HL-60 (cell line): Measurements from ENCODE around the gene SLC25A25.
A peak's percentile ranks its signal among the peaks of the same experiment; 100 is the strongest.
"Not testable (repeated sequence)": the region's sequence is repeated elsewhere in the genome, so short reads cannot be mapped to it uniquely, and the experiment has no call there.

Experiments used
- DNase-seq, 2 experiments: peaks; one replicate each; pipeline ENCODE4 v3.0.0-alpha.2; 2010 to 2020; ENCODE audit warnings: low read depth in 1 of 2, low spot score in 1 of 2
- H3K27ac ChIP-seq: fragments of 250-450 bp; sonication (Bioruptor Pico); replicated peaks from 2 replicates; pipeline ENCODE4 v1.5.1; 2020; ENCODE audit warnings: mild to moderate bottlenecking, moderate library complexity
- H3K27me3 ChIP-seq: fragments of 250-450 bp; sonication (Bioruptor Pico); 2 replicates; pipeline ENCODE4 v1.5.1; 2021; ENCODE audit warnings: mild to moderate bottlenecking, moderate library complexity; ENCODE audit not compliant: insufficient read depth, poor library complexity, severe bottlenecking
- H3K4me3 ChIP-seq: replicated peaks from 2 replicates; pipeline ENCODE4 v1.5.1; 2011; ENCODE audit warnings: mild to moderate bottlenecking, control low read depth, low read length; ENCODE audit not compliant: insufficient read depth
- CTCF ChIP-seq: IDR thresholded peaks from one replicate; pipeline ENCODE4 v1.5.1; 2011; ENCODE audit warnings: low read length, control low read depth, inconsistent platforms; ENCODE audit not compliant: insufficient read depth
- GABPA ChIP-seq: IDR thresholded peaks from 2 replicates; pipeline ENCODE4 v1.6.1; 2012; ENCODE audit warnings: low read depth
- POLR2AphosphoS5 ChIP-seq: IDR thresholded peaks from 2 replicates; pipeline ENCODE4 v1.6.1; 2012; ENCODE audit warnings: low read depth
- REST ChIP-seq: IDR thresholded peaks from 2 replicates; pipeline ENCODE4 v1.6.1; 2012; ENCODE audit warnings: low read depth; ENCODE audit not compliant: insufficient replicate concordance
- SPI1 ChIP-seq: IDR thresholded peaks from 2 replicates; pipeline ENCODE4 v1.6.1; 2012; ENCODE audit warnings: low read depth, mild to moderate bottlenecking, borderline replicate concordance

SLC25A25 gene

DNA sequence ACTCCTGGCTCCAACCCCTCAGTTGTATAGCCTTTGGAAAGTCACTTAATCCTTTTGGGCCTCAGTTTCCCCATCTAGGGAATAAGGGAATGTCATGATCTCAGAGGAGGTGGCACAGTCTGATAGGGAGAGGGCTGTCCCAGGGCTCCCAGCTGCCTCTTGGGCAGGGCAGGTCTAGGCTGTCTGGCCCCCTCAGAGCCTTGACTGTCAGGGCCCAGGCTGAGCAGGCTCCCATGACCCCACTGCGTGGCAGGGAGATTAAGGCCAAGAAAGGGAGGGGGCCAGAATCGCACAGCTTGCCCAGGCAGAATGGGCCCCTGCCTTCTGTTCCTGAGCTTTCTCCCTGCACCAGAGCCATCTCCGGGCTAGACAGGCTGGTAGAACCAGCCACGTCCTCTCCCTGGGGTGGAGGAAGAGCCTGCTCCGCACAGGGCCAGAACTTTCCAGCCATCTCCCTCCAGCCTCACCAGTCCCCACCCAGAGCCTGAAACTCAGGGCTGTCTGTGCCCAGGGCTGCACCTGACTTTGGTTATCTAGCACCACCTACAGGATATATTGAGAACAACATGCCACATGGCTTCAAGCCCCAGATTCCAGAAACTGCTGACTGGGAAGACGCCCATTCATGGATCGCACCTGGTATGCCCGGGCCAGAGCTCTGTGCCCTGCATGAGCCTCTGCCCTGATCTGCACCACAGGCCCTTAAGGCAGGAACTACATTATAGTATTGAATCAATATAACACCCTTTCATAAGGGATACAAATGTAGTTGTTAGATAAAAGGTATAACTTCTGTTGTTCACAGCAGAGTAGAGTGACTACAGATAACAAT, 33.0 kb upstream of the SLC25A25 start:
- no peak overlapping the region for H3K27ac ChIP-seq
- no peak overlapping the region for H3K4me3 ChIP-seq
- TF ChIP-seq CTCF (peak; percentile 70), REST (no peak)
- H3K27me3 ChIP-seq: no peaks in the 10 kb centered on the region
- peak; percentile 68 to 72 for DNase-seq

GRCh38 chr9:128036522-128036921, 31.5 kb upstream of the SLC25A25 start:
- not testable (repeated sequence) for H3K4me3 ChIP-seq, H3K27me3 ChIP-seq, H3K27ac ChIP-seq, DNase-seq

DNA sequence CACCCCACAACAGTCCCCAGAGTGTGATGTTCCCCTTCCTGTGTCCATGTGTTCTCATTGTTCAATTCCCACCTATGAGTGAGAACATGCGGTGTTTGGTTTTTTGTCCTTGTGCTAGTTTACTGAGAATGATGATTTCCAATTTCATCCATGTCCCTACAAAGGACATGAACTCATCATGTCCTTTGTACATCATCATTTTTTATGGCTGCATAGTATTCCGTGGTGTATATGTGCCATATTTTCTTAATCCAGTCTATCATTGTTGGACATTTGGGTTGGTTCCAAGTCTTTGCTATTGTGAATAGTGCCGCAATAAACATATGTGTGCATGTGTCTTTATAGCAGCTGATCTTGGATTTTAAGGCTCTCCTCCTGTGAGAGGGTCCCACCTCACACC, 27.2 kb upstream of the SLC25A25 start:
- DNase-seq, H3K27ac ChIP-seq, H3K4me3 ChIP-seq, H3K27me3 ChIP-seq: not testable (repeated sequence)

GRCh38 chr9:128042043-128042442, 26.0 kb upstream of the SLC25A25 start:
- Histone ChIP-seq H3K4me3 (no peak overlapping the region), H3K27ac (no peak overlapping the region), H3K27me3 (no peaks in the 10 kb centered on the region)
- TF ChIP-seq GABPA (no peak), POLR2AphosphoS5 (no peak), CTCF (no peak), SPI1 (no peak), REST (no peak)
- no peak for DNase-seq

GRCh38 chr9:128043467-128043868, 24.6 kb upstream of the SLC25A25 start:
- H3K27ac ChIP-seq: no peak overlapping the region
- no peaks in the 10 kb centered on the region for H3K27me3 ChIP-seq
- no peak for DNase-seq
- TF ChIP-seq REST: no peak
- TF ChIP-seq CTCF: no peak
- no peak for TF ChIP-seq SPI1
- TF ChIP-seq GABPA: no peak
- TF ChIP-seq POLR2AphosphoS5: no peak
- H3K4me3 ChIP-seq: no peak overlapping the region

DNA sequence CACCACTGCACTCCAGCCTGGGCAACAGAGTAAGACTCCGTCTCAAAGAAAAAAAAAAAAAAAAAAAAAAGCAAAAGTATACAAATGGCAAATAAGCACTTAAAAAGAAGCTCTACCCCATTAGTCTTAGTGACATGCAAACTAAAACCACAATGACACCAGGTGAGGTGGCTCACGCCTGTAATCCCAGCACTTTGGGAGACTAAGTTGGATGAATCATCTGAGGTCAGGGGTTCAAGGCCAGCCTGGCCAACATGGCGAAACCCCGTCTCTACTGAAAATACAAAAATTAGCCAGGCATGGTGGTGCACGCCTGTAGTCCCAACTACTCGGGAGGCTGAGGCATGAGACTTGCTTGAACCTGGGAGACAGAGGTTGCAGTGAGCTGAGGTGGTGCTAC, 22.6 kb upstream of the SLC25A25 start:
- not testable (repeated sequence) for DNase-seq, H3K27me3 ChIP-seq, H3K27ac ChIP-seq, H3K4me3 ChIP-seq
